Astrocyte (in vitro differentiated cells and primary cell): ENCODE results near the gene BET1. TPM values are rescaled to one million over a fixed set of nuclear protein-coding genes. Genes with fewer than 3 reads are reported as not detected.

Source experiments
- DNase-seq: peaks from one replicate; pipeline ENCODE4 v3.0.0-alpha.2; 2010; ENCODE audit warnings: low read depth
- FAIRE-seq: peaks from 2 replicates; lab custom pipeline; 2011; peaks lifted over from hg19 to GRCh38; lab: Jason Lieb, UNC
- H2AFZ ChIP-seq: 2 replicates; pipeline ENCODE4 v1.6.0; 2012; ENCODE audit warnings: low read depth, low read length, inconsistent platforms
- H3K27ac ChIP-seq: 2 replicates; pipeline ENCODE4 v1.5.1; 2011; ENCODE audit warnings: low read depth, low read length, inconsistent platforms
- H3K27me3 ChIP-seq: 2 replicates; pipeline ENCODE4 v1.6.0; 2011; ENCODE audit warnings: low read length, inconsistent platforms; ENCODE audit not compliant: insufficient read depth
- H3K36me3 ChIP-seq: 2 replicates; pipeline ENCODE4 v1.5.1; 2011; ENCODE audit warnings: low read length, inconsistent platforms; ENCODE audit not compliant: insufficient read depth
- H3K4me1 ChIP-seq: 2 replicates; pipeline ENCODE4 v1.5.1; 2011; ENCODE audit warnings: low read length, inconsistent platforms; ENCODE audit not compliant: insufficient read depth
- H3K4me2 ChIP-seq: 2 replicates; pipeline ENCODE4 v1.6.0; 2012; ENCODE audit warnings: low read length, inconsistent platforms
- H3K4me3 ChIP-seq: 2 replicates; pipeline ENCODE4 v1.5.1; 2011; ENCODE audit warnings: low read depth, mild to moderate bottlenecking, low read length, inconsistent platforms; ENCODE audit not compliant: insufficient read depth
- H3K79me2 ChIP-seq: 2 replicates; pipeline ENCODE4 v1.6.0; 2012; ENCODE audit warnings: mild to moderate bottlenecking, low read length, inconsistent platforms; ENCODE audit not compliant: insufficient read depth
- H3K9ac ChIP-seq: 2 replicates; pipeline ENCODE4 v1.6.0; 2012; ENCODE audit warnings: mild to moderate bottlenecking, low read length, inconsistent platforms
- H3K9me3 ChIP-seq: 2 replicates; pipeline ENCODE4 v1.5.1; 2012; ENCODE audit warnings: low read depth, mild to moderate bottlenecking, low read length, inconsistent platforms; ENCODE audit not compliant: insufficient read depth
- H4K20me1 ChIP-seq: 2 replicates; pipeline ENCODE4 v1.6.0; 2012; ENCODE audit warnings: low read length, inconsistent platforms; ENCODE audit not compliant: insufficient read depth
- H3K27ac Mint-ChIP-seq: one replicate; pipeline ENCODE4 v1.8.0; 2021; ENCODE audit warnings: mild to moderate bottlenecking, mixed read lengths; ENCODE audit not compliant: unreplicated experiment
- H3K27me3 Mint-ChIP-seq: one replicate; pipeline ENCODE4 v1.8.0; 2021; ENCODE audit warnings: low read depth, mixed read lengths; ENCODE audit not compliant: unreplicated experiment
- H3K36me3 Mint-ChIP-seq: one replicate; pipeline ENCODE4 v1.8.0; 2021; ENCODE audit warnings: low read depth, mixed read lengths; ENCODE audit not compliant: unreplicated experiment
- H3K4me1 Mint-ChIP-seq: one replicate; pipeline ENCODE4 v1.8.0; 2021; ENCODE audit warnings: low read depth, mixed read lengths; ENCODE audit not compliant: unreplicated experiment
- H3K4me3 Mint-ChIP-seq: one replicate; pipeline ENCODE4 v1.8.0; 2021; ENCODE audit warnings: mild to moderate bottlenecking, moderate library complexity, mixed read lengths; ENCODE audit not compliant: unreplicated experiment
- H3K9me3 Mint-ChIP-seq: one replicate; pipeline ENCODE4 v1.8.0; 2021; ENCODE audit warnings: mild to moderate bottlenecking, mixed read lengths; ENCODE audit not compliant: unreplicated experiment
- EZH2 ChIP-seq: IDR thresholded peaks from 2 replicates; pipeline ENCODE4 v1.6.1; 2012; ENCODE audit warnings: mild to moderate bottlenecking, low read length, inconsistent platforms; ENCODE audit not compliant: insufficient read depth
- total RNA-seq: library from RNA; stranded (reverse); gene quantifications from 2 replicates; pipeline ENCODE4 v1.2.1, GENCODE V29; 2021
- TF ChIP-seq, protein P1 (sequence below): IDR thresholded peaks from 2 replicates; pipeline ENCODE4 v1.5.1; 2011; ENCODE audit warnings: low read depth, mild to moderate bottlenecking, inconsistent platforms, low read length, moderate library complexity; ENCODE audit not compliant: insufficient read depth

The BET1 gene
- total RNA-seq, 1 donor from 2014 or later = 37.4 TPM

DNA sequence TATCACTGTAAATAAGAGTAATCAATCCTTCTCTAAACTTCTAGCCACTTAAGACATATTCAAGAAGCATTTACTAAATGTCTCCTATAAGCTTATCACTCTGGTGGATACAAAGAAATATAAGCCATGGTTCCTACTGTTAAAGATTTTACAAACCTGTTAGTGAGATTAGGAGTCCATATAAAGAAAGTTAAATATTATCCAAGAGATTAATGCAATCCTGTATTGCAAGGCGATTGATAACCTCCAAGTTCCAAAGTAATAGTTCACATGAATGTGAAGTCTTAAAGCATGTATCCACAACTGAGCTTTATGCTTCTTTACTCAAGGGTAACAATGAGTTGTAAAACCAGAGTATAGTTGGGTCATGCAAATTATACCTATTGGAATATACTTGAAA lies 12.6 kb upstream of the BET1 start:
- no peak for TF ChIP-seq EZH2
- TF ChIP-seq, protein P1, sequence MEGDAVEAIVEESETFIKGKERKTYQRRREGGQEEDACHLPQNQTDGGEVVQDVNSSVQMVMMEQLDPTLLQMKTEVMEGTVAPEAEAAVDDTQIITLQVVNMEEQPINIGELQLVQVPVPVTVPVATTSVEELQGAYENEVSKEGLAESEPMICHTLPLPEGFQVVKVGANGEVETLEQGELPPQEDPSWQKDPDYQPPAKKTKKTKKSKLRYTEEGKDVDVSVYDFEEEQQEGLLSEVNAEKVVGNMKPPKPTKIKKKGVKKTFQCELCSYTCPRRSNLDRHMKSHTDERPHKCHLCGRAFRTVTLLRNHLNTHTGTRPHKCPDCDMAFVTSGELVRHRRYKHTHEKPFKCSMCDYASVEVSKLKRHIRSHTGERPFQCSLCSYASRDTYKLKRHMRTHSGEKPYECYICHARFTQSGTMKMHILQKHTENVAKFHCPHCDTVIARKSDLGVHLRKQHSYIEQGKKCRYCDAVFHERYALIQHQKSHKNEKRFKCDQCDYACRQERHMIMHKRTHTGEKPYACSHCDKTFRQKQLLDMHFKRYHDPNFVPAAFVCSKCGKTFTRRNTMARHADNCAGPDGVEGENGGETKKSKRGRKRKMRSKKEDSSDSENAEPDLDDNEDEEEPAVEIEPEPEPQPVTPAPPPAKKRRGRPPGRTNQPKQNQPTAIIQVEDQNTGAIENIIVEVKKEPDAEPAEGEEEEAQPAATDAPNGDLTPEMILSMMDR = no peak
- no peaks in the 10 kb centered on the region for H3K36me3 ChIP-seq
- no peak overlapping the region for H3K4me3 Mint-ChIP-seq
- H3K9me3 ChIP-seq = no peaks in the 10 kb centered on the region
- H2AFZ ChIP-seq = no peak overlapping the region
- no peaks in the 10 kb centered on the region for H3K4me1 Mint-ChIP-seq
- H3K4me3 ChIP-seq = no peak overlapping the region
- no peaks in the 10 kb centered on the region for H3K27me3 Mint-ChIP-seq
- H3K27ac Mint-ChIP-seq = no peak overlapping the region
- FAIRE-seq (no peak), DNase-seq (no peak)
- H3K79me2 ChIP-seq = no peaks in the 10 kb centered on the region
- no peak overlapping the region for H3K4me2 ChIP-seq
- no peak overlapping the region for H3K9ac ChIP-seq
- no peaks in the 10 kb centered on the region for H3K27me3 ChIP-seq
- H3K36me3 Mint-ChIP-seq = no peaks in the 10 kb centered on the region
- no peaks in the 10 kb centered on the region for H3K4me1 ChIP-seq
- H3K9me3 Mint-ChIP-seq = peaks cover 5% of the 10 kb centered on the region
- H3K27ac ChIP-seq = no peak overlapping the region
- no peaks in the 10 kb centered on the region for H4K20me1 ChIP-seq

DNA sequence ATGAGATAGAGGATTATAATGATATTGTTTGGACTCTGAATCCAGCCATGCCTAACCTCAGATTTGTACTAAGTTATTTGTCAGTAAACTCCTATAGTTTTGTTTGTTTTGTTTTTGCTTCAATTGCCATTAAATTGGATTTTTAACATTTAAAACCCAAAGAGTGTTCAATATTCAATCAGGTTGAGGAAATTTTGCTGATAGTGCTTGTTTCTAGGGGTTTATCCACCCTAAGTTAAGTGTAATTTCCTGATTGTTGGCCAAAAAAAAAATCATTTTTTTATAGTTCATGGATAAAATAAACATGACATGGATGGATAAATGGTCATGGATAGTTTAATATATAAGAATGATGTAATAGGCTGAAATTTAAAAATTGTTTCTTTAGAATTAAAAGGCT lies 11.4 kb upstream of the BET1 start:
- H3K36me3 ChIP-seq = no peaks in the 10 kb centered on the region
- H3K27me3 ChIP-seq = no peaks in the 10 kb centered on the region
- no peak overlapping the region for H3K4me3 ChIP-seq
- no peak overlapping the region for H3K4me2 ChIP-seq
- H3K79me2 ChIP-seq = no peaks in the 10 kb centered on the region
- peaks cover 10% of the 10 kb centered on the region for H3K9me3 Mint-ChIP-seq
- no peak for TF ChIP-seq EZH2
- TF ChIP-seq, protein P1 = no peak
- H3K36me3 Mint-ChIP-seq = no peaks in the 10 kb centered on the region
- no peak overlapping the region for H3K27ac ChIP-seq
- DNase-seq (no peak), FAIRE-seq (no peak)
- no peaks in the 10 kb centered on the region for H3K4me1 ChIP-seq
- no peaks in the 10 kb centered on the region for H3K27me3 Mint-ChIP-seq
- H4K20me1 ChIP-seq = no peaks in the 10 kb centered on the region
- H3K4me3 Mint-ChIP-seq = no peak overlapping the region
- H3K4me1 Mint-ChIP-seq = no peaks in the 10 kb centered on the region
- no peak overlapping the region for H3K9ac ChIP-seq
- H3K9me3 ChIP-seq = no peaks in the 10 kb centered on the region
- H3K27ac Mint-ChIP-seq = no peak overlapping the region
- no peak overlapping the region for H2AFZ ChIP-seq

DNA sequence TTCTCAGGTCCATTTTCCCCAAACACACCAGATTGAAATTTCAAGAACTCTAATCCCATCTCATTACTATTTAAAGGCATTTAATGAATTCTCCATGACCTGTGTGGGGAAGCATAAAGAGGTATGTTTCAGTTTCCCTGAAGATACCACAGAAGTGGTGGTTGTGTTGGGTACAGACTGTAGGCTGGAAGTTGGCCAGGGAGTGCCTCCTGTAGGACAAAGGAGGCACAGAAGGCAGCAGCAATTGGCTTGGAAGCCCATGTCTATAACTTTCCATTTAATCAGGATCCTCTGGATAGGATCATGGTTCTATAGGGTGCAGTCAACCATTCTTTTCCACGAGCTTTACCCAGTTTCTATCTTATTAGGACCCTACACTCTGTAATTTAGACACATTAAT lies 8.6 kb upstream of the BET1 start:
- H3K4me1 Mint-ChIP-seq = no peaks in the 10 kb centered on the region
- no peaks in the 10 kb centered on the region for H3K27me3 Mint-ChIP-seq
- peaks cover 7% of the 10 kb centered on the region for H3K9me3 Mint-ChIP-seq
- no peaks in the 10 kb centered on the region for H3K36me3 Mint-ChIP-seq
- Histone ChIP-seq H3K27ac (no peak overlapping the region), H3K36me3 (no peaks in the 10 kb centered on the region), H4K20me1 (no peaks in the 10 kb centered on the region), H3K27me3 (no peaks in the 10 kb centered on the region), H2AFZ (no peak overlapping the region), H3K4me3 (no peak overlapping the region), H3K9me3 (no peaks in the 10 kb centered on the region), H3K4me2 (no peak overlapping the region), H3K79me2 (no peaks in the 10 kb centered on the region), H3K4me1 (no peaks in the 10 kb centered on the region), H3K9ac (no peak overlapping the region)
- no peak overlapping the region for H3K4me3 Mint-ChIP-seq
- FAIRE-seq (no peak), DNase-seq (no peak)
- no peak for TF ChIP-seq EZH2
- TF ChIP-seq, protein P1 = no peak
- no peak overlapping the region for H3K27ac Mint-ChIP-seq
